ENCODE measurements around the gene C2CD3.
"Not testable (repeated sequence)": the region's sequence is repeated elsewhere in the genome, so short reads cannot be mapped to it uniquely, and the experiment has no call there.

The C2CD3 gene

GRCh38 chr11:74157169-74157568 is 13.6 kb downstream of the C2CD3 start:
- DNase-seq (ENCODE audit: low read depth in 3 of 3): no peak

DNA sequence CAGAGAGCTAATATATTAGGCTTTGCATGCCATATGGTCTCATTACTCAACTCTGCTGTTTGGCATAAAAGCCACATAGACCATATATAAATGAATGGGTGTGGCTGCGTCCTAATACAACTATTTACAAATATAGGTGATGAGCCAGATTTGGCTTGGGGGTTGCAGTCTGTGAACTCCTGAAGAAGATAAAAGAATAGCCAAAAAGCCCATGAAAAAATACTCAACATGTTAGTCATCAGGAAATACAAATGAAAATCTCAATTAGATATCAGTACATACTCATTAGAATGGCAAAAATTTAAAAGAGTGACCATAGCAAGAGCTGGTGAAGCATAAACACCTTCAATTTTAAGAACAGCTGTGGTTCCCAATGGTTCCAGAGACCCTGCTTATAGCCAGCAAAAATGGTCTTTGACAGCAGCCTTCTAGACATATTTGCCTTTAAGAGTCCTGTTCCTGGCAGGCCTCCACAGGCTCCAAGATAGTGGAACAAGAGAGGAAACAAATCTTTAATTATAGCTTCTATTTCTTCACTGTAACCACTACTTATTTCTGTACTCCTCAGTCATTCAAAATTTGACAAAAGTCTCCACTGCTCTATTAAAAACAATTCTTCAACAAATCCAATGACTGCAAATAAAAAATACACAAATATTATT is 16.1 kb downstream of the C2CD3 start:
- no peak for DNase-seq (ENCODE audit: low read depth in 3 of 3)

GRCh38 chr11:74153224-74153623 is 17.6 kb downstream of the C2CD3 start:
- DNase-seq (ENCODE audit: low read depth in 3 of 3): no peak

- DNase-seq (ENCODE audit: low read depth in 3 of 3): no peak
These were observed 23.4 kb downstream of the C2CD3 start for GRCh38 chr11:74147199-74147929.

DNA sequence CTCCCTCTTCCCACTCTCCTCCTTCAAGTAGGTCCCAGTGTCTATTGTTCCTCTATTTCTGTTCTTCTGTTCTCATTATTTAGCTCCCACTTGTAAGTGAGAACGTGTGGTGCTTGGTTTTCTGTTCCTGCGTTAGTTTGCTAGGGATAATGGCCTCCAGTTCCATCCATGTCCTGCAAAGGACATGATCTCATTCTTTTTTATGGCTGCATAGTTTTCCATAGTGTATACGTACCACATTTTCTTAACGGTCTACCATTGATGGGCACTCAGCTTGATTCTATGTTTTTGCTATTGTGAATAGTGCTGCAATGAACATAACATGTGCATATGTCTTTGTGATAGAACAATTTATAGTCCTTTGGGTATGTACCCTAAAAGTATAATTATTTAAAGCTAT is 26.2 kb downstream of the C2CD3 start:
- DNase-seq (ENCODE audit: low read depth in 3 of 3): no peak

- DNase-seq (ENCODE audit: low read depth in 3 of 3): no peak
These were observed 28.2 kb downstream of the C2CD3 start for GRCh38 chr11:74142624-74143023.

- DNase-seq (ENCODE audit: low read depth in 3 of 3): no peak
These were observed 28.9 kb downstream of the C2CD3 start for GRCh38 chr11:74141908-74142307.

GRCh38 chr11:74141241-74141695 is 29.5 kb downstream of the C2CD3 start:
- DNase-seq (ENCODE audit: low read depth in 3 of 3): no peak

DNA sequence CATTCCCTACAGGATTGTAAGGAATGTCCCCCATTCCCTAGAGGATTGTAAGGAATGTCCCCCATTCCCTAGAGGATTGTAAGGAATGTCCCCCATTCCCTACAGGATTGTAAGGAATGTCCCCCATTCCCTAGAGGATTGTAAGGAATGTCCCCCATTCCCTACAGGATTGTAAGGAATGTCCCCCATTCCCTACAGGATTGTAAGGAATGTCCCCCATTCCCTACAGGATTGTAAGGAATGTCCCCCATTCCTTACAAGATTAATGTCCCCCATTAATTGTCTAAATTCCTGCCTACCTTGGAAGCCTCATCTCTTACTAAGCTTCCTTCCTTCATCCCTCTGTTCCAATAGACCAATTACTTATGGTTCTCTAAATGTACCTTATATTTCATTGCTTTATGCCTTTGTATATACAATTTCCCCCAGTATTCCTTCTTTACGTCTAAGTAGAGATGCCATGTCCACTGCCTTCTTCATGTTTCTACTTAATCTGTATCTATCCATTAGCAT is 30.8 kb downstream of the C2CD3 start:
- not testable (repeated sequence) for DNase-seq (ENCODE audit: low read depth in 3 of 3)

DNA sequence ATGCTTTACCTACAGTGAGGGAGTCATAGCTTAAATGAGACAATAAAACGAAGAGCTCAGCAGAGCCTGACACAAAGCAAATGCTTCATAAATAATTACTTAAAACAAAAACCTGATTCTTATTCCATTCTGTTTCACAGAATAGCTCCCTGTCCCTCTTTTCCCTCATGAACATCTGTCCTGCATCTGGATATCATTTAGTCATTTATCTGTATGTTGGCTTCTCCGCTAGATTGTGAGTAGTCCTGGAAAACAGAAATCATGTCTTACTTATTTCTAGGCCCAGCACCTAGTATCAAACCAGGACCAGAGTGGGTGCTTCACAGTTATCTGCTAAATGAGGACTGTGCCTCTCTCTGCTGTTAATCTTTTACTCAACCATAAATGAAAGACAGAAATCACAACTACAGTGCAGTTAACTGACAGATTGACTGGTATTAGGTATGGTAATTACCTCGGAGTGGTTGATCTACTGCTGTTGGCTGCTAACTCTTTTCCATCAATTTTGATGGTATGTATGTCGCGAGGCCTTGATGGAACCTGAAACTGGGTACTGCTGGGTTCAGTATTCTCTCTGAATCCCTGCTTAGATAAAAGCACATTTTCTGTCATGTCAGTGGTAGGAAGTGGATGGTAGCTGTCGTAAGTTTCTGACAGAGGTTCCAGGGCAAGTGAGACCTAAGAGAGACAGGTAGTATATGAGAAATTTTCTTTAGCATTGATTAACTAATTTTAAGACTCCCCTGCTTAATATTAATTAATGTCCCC is 31.5 kb downstream of the C2CD3 start:
- DNase-seq (ENCODE audit: low read depth in 3 of 3): no peak

- DNase-seq (ENCODE audit: low read depth in 3 of 3): no peak
These were observed 32.2 kb downstream of the C2CD3 start for GRCh38 chr11:74138572-74138971.

DNA sequence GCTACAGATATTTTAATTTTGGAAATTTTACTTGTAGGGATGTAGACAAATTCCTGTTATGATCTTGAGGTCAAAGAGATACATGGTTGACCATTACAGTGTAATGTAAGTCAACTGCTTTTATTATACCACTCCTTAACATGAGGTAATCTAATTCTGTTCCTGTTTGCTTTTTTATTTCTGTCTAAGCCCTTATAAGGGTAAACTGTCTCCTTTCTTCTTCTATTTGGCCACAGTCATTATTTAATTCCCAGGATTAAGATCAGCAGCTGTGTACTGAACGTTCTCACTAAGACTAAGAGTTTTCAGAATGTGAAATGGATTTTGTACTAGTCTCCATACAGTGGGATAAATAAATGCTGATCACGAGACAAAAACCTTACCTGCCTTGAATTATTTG is 32.8 kb downstream of the C2CD3 start:
- no peak for DNase-seq (ENCODE audit: low read depth in 3 of 3)

DNA sequence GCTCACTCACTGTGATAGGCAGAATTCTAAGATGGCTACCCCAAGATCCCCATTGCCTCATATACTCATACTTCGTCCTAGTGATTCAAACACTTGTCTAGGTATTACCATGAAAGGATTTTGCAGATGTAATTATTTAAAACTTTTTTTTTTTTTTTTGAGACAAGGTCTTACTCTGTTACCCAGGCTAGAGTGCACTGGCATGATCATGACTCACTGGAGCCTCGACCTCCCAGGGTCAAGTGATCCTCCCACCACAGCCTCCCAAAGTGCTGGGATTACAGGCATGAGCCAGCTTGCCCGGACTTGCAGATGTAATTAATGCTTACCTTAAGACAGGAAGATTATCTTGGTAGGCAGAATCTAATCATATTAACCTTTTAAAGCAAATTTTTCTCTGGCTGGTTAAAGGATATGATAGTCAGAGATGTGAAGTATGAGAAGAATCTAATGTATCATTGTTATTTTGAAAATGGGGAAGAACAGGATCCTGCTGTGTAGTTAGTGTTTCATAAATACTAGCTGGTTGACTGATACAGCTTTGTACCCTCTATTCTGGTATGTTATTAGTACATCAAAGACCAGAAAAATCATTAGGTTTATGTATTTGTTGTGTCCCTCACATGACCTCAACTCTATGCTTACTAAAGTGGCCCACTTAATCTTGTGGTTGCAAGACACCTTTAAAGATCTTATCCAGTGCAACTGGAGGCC is 35.5 kb downstream of the C2CD3 start:
- no peak for DNase-seq (ENCODE audit: low read depth in 3 of 3)

DNA sequence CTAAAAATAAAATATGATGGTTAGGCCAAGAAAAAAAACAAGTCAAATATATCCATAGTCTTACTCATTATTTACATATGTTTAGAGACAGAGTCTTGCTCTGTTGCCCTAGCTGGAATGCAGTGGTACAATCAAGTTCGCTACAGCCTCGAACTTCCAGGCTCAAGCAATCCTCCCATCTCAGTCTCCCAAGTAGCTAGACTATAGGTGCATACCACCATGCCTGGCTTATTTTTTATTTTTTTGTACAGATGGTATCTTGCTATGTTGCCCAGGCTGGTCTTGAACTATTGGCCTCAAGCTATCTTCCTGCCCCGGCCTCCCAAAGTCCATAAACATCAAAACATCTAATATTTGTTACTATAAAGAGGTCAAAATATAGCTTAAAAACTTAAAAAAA is 36.1 kb downstream of the C2CD3 start:
- DNase-seq (ENCODE audit: low read depth in 3 of 3): no peak

DNA sequence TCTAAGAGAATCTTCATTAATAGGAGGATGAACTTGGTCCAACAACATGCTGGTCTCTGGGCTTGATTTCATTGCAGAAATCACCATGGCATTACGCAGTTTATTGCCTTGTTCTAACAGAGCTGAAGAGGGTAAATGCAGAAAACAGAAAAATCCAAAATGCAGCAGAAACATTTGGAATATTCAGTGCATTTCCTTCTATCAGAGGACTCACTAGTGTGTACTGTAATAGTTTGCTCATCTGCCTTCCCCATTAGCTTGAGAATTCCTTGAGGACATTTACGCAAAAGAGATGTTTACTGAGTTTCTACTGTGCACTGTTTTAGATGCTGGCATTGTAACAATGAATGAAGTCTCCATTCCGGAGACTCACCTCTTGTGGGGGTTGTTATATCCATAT is 37.4 kb downstream of the C2CD3 start:
- DNase-seq (ENCODE audit: low read depth in 3 of 3): no peak

- no peak for DNase-seq (ENCODE audit: low read depth in 3 of 3)
These were observed 38.0 kb downstream of the C2CD3 start for GRCh38 chr11:74132833-74133232.

DNA sequence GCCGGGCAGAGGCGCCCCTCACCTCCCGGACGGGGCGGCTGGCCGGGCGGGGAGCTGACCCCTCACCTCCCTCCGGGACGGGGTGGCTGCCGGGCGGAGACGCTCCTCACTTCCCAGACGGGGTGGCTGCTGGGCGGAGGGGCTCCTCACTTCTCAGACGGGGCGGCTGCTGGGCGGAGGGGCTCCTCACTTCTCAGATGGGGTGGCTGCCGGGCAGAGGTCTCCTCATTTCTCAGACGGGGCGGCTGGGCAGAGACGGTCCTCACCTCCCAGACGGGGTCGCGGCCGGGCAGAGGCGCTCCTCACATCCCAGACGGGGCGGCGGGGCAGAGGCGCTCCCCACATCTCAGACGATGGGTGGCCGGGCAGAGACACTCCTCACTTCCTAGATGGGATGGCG is 41.7 kb downstream of the C2CD3 start:
- not testable (repeated sequence) for DNase-seq (ENCODE audit: low read depth in 3 of 3)

GRCh38 chr11:74123008-74123448 is 47.8 kb downstream of the C2CD3 start:
- no peak for DNase-seq (ENCODE audit: low read depth in 3 of 3)

GRCh38 chr11:74121804-74122203 is 49.0 kb downstream of the C2CD3 start:
- DNase-seq (ENCODE audit: low read depth in 3 of 3): no peak

DNA sequence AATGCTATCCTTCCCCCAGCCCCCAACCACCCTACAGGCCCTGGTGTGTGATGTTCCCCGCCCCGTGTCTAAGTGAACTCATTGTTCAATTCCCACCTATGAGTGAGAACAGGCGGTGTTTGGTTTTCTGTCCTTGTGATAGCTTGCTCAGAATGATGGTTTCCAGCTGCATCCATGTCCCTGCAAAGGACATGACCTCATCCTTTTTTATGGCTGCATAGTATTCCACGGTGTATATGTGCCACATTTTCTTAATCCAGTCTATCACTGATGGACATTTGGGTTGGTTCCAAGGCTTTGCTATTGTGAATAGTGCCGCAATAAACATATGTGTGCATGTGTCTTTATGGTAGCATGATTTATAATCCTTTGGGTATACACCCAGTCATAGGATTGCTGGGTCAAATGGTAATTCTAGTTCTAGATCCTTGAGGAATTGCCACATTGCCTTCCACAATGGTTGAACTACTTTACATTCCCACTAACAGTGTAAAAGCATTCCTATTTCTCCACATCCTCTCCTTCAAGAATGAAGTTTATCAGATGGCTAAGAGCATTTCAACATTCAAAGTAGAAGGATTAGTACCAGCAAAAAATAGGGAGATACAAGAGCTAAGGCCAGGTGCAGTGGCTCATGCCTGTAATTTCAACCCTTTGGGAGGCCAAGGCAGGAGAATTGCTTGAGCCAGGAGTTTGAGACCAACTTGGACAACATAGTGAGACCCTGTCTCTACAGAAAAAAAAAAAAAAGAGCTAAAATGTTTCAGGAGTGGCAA is 50.4 kb downstream of the C2CD3 start:
- not testable (repeated sequence) for DNase-seq (ENCODE audit: low read depth in 3 of 3)

DNA sequence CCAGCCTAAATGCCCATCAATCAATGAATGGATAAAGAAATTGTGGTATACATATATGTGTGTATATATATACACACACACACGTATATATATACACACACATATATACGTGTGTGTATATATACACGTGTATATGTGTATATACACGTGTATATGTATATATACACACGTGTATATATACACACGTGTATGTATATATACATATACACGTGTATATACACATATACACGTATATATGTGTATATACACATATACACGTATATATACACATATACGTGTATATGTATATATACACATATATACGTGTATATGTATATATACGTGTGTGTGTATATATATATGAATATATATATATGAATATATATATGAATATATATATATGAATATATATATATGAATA is 54.1 kb downstream of the C2CD3 start:
- no peak for DNase-seq (ENCODE audit: low read depth in 3 of 3)
